SK-N-SH treated with all-trans-retinoic acid at 6 μM for 48 hours (cell line): Measurements from ENCODE around the gene C18orf63.

Source experiments
- ATAC-seq: fragments of 200-7000 bp; cut with Tn5 transposase; 3 replicates; pipeline ENCODE4 v1.9.1; 2020; ENCODE audit warnings: mild to moderate bottlenecking, moderate library complexity
- BACH2 ChIP-seq: fragments of 250-450 bp; sonication (Bioruptor Pico); IDR thresholded peaks from 2 replicates; pipeline ENCODE4 v1.9.0; 2021; ENCODE audit warnings: mild to moderate bottlenecking, borderline replicate concordance
- CSDC2 ChIP-seq: fragments of 250-450 bp; sonication (Bioruptor Pico); IDR thresholded peaks from 2 replicates; pipeline ENCODE4 v1.5.0; 2020; ENCODE audit warnings: mild to moderate bottlenecking, moderate library complexity
- ESRRG ChIP-seq: fragments of 250-450 bp; sonication (Bioruptor Pico); IDR thresholded peaks from 2 replicates; pipeline ENCODE4 v1.6.1; 2021; ENCODE audit warnings: mild to moderate bottlenecking
- GLIS3 ChIP-seq: fragments of 250-450 bp; sonication (Bioruptor Pico); IDR thresholded peaks from 2 replicates; pipeline ENCODE4 v1.5.0; 2020; ENCODE audit warnings: mild to moderate bottlenecking, moderate library complexity
- ISL1 ChIP-seq: fragments of 250-450 bp; sonication (Bioruptor Pico); IDR thresholded peaks from 2 replicates; pipeline ENCODE4 v2.1.2; 2022; ENCODE audit warnings: mild to moderate bottlenecking, moderate library complexity
- OSR1 ChIP-seq: fragments of 250-450 bp; sonication (Bioruptor Pico); IDR thresholded peaks from 2 replicates; pipeline ENCODE4 v1.8.0; 2022; ENCODE audit warnings: moderate library complexity, mild to moderate bottlenecking, inconsistent platforms
- PPARA ChIP-seq: fragments of 250-450 bp; sonication (Bioruptor Pico); IDR thresholded peaks from 2 replicates; pipeline ENCODE4 v1.5.0; 2020; ENCODE audit warnings: mild to moderate bottlenecking, borderline replicate concordance
- RARB ChIP-seq: fragments of 250-450 bp; sonication (Bioruptor Pico); IDR thresholded peaks from 2 replicates; pipeline ENCODE4 v1.8.0; 2021; ENCODE audit warnings: mild to moderate bottlenecking, moderate library complexity
- SNAI2 ChIP-seq: fragments of 250-450 bp; sonication (Bioruptor Pico); IDR thresholded peaks from 2 replicates; pipeline ENCODE4 v1.5.0; 2020; ENCODE audit warnings: mild to moderate bottlenecking, moderate library complexity
- TCF4 ChIP-seq: fragments of 250-450 bp; sonication (Bioruptor Pico); IDR thresholded peaks from 2 replicates; pipeline ENCODE4 v1.8.0; 2021; ENCODE audit warnings: mild to moderate bottlenecking, moderate library complexity, borderline replicate concordance
- ZC3H10 ChIP-seq: fragments of 250-450 bp; sonication (Bioruptor Pico); IDR thresholded peaks from 2 replicates; pipeline ENCODE4 v1.5.1; 2021; ENCODE audit warnings: mild to moderate bottlenecking, moderate library complexity
- ZFP3 ChIP-seq: fragments of 250-450 bp; sonication (Bioruptor Pico); IDR thresholded peaks from 2 replicates; pipeline ENCODE4 v1.5.0; 2020; ENCODE audit warnings: mild to moderate bottlenecking, moderate library complexity
- ZFP30 ChIP-seq: fragments of 450-650 bp; formaldehyde crosslinking; IDR thresholded peaks from 2 replicates; pipeline ENCODE4 v1.5.0; 2022; ENCODE audit warnings: mild to moderate bottlenecking, moderate library complexity
- ZNF565 ChIP-seq: fragments of 450-650 bp; formaldehyde crosslinking; conservative IDR thresholded peaks from 2 replicates; pipeline ENCODE4 v1.5.0; 2020; ENCODE audit warnings: low read depth, mild to moderate bottlenecking, moderate library complexity
- ZNF8 ChIP-seq: fragments of 450-650 bp; formaldehyde crosslinking; IDR thresholded peaks from 2 replicates; pipeline ENCODE4 v1.5.0; 2020; ENCODE audit warnings: mild to moderate bottlenecking, moderate library complexity
- TF ChIP-seq, protein P1 (sequence below): fragments of 250-450 bp; sonication (Bioruptor Pico); IDR thresholded peaks from 2 replicates; pipeline ENCODE4 v1.5.0; 2020; ENCODE audit warnings: mild to moderate bottlenecking, moderate library complexity
- TF ChIP-seq, protein P2 (sequence below): fragments of 250-450 bp; sonication (Bioruptor Pico); IDR thresholded peaks from 2 replicates; pipeline ENCODE4 v1.8.0; 2021; ENCODE audit warnings: low read depth, mild to moderate bottlenecking, moderate library complexity, borderline replicate concordance
- TF ChIP-seq, protein P3 (sequence below): fragments of 250-450 bp; sonication (Bioruptor Pico); IDR thresholded peaks from 2 replicates; pipeline ENCODE4 v1.8.0; 2020; ENCODE audit warnings: mild to moderate bottlenecking, moderate library complexity, borderline replicate concordance
- TF ChIP-seq, protein P4 (sequence below): fragments of 250-450 bp; sonication (Bioruptor Pico); IDR thresholded peaks from 2 replicates; pipeline ENCODE4 v1.5.1; 2021; ENCODE audit warnings: mild to moderate bottlenecking, moderate library complexity
- TF ChIP-seq, protein P5 (sequence below): fragments of 250-450 bp; sonication (Bioruptor Pico); IDR thresholded peaks from 2 replicates; pipeline ENCODE4 v1.5.1; 2020; ENCODE audit warnings: low read depth, mild to moderate bottlenecking, moderate library complexity

The C18orf63 gene

DNA sequence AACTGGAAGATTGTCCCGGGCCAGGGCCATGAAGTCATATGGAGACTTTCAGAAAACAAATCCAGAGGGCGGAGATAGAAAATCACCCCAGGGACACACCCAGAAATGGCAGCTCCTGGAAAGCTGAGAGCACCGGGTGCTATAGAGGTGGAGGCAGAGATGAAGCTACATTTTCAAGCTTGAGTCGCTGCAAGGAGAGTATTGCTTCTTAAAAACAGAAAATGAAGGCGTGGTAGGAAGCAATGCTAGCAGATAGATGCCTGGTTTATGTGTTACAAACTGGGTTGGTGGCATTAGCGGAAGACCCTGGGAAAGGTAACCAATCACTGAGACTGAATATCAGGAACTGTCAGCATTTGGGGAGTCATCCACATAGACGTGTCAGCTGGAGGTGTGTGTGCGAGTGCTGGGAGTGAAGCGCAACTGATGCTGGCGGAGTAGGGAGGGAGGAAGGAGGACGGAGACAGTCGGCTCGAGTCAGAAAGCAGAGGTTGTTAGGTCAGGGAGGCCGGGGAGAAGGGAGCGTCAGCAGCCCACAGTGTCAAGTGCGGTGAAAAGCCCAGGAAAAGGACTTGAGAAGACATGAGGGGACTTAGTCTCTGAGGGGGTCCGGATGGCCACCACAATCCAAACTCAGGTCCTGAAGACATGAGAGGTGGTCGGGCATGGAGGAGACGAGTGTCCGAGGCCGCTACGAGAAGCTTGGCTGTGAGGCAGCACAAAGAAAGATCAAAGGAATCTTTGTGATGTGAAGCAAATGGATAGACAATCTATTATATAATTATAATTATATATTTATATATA, 45.4 kb downstream of the C18orf63 start:
- TF ChIP-seq, protein P1, sequence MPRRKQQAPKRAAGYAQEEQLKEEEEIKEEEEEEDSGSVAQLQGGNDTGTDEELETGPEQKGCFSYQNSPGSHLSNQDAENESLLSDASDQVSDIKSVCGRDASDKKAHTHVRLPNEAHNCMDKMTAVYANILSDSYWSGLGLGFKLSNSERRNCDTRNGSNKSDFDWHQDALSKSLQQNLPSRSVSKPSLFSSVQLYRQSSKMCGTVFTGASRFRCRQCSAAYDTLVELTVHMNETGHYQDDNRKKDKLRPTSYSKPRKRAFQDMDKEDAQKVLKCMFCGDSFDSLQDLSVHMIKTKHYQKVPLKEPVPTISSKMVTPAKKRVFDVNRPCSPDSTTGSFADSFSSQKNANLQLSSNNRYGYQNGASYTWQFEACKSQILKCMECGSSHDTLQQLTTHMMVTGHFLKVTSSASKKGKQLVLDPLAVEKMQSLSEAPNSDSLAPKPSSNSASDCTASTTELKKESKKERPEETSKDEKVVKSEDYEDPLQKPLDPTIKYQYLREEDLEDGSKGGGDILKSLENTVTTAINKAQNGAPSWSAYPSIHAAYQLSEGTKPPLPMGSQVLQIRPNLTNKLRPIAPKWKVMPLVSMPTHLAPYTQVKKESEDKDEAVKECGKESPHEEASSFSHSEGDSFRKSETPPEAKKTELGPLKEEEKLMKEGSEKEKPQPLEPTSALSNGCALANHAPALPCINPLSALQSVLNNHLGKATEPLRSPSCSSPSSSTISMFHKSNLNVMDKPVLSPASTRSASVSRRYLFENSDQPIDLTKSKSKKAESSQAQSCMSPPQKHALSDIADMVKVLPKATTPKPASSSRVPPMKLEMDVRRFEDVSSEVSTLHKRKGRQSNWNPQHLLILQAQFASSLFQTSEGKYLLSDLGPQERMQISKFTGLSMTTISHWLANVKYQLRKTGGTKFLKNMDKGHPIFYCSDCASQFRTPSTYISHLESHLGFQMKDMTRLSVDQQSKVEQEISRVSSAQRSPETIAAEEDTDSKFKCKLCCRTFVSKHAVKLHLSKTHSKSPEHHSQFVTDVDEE (CRISPR knock-in tag): no peak
- TF ChIP-seq PPARA (CRISPR knock-in tag): no peak
- no peak for TF ChIP-seq BACH2 (CRISPR knock-in tag)
- no peak for TF ChIP-seq ZC3H10 (CRISPR knock-in tag)
- TF ChIP-seq TCF4 (CRISPR knock-in tag): no peak
- TF ChIP-seq CSDC2 (CRISPR knock-in tag): no peak
- no peak for TF ChIP-seq GLIS3 (CRISPR knock-in tag)
- TF ChIP-seq, protein P2, sequence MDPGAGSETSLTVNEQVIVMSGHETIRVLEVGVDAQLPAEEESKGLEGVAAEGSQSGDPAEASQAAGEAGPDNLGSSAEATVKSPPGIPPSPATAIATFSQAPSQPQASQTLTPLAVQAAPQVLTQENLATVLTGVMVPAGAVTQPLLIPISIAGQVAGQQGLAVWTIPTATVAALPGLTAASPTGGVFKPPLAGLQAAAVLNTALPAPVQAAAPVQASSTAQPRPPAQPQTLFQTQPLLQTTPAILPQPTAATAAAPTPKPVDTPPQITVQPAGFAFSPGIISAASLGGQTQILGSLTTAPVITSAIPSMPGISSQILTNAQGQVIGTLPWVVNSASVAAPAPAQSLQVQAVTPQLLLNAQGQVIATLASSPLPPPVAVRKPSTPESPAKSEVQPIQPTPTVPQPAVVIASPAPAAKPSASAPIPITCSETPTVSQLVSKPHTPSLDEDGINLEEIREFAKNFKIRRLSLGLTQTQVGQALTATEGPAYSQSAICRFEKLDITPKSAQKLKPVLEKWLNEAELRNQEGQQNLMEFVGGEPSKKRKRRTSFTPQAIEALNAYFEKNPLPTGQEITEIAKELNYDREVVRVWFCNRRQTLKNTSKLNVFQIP (CRISPR knock-in tag): no peak
- TF ChIP-seq SNAI2 (CRISPR knock-in tag): no peak
- no peak for TF ChIP-seq RARB (CRISPR knock-in tag)
- TF ChIP-seq ESRRG: no peak
- no peak for TF ChIP-seq OSR1 (CRISPR knock-in tag)
- no peak for TF ChIP-seq ZNF565 (CRISPR knock-in tag)
- ATAC-seq: no peak

DNA sequence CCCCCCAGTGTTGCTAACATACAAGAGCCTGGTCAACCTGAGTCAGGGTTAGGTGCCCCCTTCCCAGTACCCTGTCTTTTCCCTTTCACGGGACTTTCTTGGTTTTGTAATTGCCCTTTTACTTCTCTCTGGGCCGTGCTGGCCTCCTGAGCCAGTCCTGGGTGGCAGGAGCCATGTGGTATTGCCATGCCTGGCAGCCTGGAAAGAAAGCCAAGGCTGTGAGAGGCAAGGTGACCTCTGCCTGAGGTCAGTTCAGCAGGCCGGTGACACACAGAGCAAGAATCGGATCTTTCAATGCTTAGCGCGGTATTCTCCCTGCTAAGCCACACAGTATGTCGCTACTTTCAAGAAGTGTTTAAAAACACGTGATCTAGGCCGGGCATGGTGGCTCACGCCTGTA, 52.3 kb downstream of the C18orf63 start:
- TF ChIP-seq PPARA (CRISPR knock-in tag): no peak
- TF ChIP-seq, protein P3, sequence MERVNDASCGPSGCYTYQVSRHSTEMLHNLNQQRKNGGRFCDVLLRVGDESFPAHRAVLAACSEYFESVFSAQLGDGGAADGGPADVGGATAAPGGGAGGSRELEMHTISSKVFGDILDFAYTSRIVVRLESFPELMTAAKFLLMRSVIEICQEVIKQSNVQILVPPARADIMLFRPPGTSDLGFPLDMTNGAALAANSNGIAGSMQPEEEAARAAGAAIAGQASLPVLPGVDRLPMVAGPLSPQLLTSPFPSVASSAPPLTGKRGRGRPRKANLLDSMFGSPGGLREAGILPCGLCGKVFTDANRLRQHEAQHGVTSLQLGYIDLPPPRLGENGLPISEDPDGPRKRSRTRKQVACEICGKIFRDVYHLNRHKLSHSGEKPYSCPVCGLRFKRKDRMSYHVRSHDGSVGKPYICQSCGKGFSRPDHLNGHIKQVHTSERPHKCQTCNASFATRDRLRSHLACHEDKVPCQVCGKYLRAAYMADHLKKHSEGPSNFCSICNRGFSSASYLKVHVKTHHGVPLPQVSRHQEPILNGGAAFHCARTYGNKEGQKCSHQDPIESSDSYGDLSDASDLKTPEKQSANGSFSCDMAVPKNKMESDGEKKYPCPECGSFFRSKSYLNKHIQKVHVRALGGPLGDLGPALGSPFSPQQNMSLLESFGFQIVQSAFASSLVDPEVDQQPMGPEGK: no peak
- no peak for TF ChIP-seq RARB (CRISPR knock-in tag)
- TF ChIP-seq ISL1 (CRISPR knock-in tag): no peak
- ATAC-seq: no peak

DNA sequence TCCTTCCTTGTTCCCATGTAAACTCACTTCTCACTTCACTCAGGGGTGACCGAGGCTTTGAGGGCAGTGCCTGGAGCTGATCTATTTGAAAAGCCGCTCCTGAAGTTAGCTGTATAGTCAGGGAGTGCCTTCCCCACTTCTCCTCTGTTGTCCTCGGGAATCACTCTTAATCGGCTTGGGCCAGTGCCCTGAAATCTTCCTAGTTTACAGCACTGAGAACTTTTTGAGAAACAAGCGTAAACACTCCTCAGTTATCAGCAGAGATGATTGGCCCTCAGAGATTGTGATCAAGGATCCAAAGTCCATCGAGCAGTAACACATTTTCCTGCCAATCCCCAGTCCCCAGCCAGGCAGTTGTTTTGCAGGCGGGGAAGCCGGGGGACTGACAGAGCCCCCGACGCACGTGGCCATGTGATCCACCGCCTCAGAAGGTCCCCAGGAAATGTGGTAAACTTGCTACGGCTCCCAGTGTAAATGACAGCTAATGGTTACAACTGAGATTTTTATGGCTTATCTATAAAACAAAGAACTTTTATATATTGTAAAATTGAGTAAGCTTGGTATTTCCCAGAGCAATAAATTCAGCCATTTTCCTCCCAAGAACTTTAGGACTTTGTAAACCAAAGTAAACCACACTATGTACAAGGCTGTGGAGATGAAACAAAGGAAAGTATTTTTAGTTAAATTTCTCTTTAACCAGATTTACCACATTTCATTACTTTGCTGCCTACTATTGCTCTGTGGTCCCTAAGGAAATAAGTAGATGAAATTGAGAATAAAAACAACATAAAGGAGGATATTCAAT, 53.5 kb downstream of the C18orf63 start:
- TF ChIP-seq, protein P3: no peak
- TF ChIP-seq, protein P4, sequence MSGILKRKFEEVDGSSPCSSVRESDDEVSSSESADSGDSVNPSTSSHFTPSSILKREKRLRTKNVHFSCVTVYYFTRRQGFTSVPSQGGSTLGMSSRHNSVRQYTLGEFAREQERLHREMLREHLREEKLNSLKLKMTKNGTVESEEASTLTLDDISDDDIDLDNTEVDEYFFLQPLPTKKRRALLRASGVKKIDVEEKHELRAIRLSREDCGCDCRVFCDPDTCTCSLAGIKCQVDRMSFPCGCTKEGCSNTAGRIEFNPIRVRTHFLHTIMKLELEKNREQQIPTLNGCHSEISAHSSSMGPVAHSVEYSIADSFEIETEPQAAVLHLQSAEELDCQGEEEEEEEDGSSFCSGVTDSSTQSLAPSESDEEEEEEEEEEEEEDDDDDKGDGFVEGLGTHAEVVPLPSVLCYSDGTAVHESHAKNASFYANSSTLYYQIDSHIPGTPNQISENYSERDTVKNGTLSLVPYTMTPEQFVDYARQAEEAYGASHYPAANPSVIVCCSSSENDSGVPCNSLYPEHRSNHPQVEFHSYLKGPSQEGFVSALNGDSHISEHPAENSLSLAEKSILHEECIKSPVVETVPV (CRISPR knock-in tag): no peak
- TF ChIP-seq ZFP3 (CRISPR knock-in tag): no peak
- TF ChIP-seq TCF4 (CRISPR knock-in tag): no peak
- TF ChIP-seq ISL1 (CRISPR knock-in tag): no peak
- no peak for TF ChIP-seq ZNF8 (CRISPR knock-in tag)
- TF ChIP-seq ZNF565 (CRISPR knock-in tag): no peak
- TF ChIP-seq, protein P5, sequence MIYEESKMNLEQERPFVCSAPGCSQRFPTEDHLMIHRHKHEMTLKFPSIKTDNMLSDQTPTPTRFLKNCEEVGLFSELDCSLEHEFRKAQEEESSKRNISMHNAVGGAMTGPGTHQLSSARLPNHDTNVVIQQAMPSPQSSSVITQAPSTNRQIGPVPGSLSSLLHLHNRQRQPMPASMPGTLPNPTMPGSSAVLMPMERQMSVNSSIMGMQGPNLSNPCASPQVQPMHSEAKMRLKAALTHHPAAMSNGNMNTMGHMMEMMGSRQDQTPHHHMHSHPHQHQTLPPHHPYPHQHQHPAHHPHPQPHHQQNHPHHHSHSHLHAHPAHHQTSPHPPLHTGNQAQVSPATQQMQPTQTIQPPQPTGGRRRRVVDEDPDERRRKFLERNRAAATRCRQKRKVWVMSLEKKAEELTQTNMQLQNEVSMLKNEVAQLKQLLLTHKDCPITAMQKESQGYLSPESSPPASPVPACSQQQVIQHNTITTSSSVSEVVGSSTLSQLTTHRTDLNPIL (CRISPR knock-in tag): no peak
- no peak for TF ChIP-seq ZFP30 (CRISPR knock-in tag)
- TF ChIP-seq, protein P1 (CRISPR knock-in tag): no peak
- TF ChIP-seq RARB (CRISPR knock-in tag): no peak
- TF ChIP-seq ZC3H10 (CRISPR knock-in tag): no peak
- TF ChIP-seq GLIS3 (CRISPR knock-in tag): no peak
- TF ChIP-seq BACH2 (CRISPR knock-in tag): no peak
- ATAC-seq: peak; percentile 34; the same call in 2 of the 3 replicates
